OCI-LY3 (cell line): ENCODE measurements around the gene PSAPL1.

Experiments used
- H2AFZ ChIP-seq: fragments of 200-600, 300-600 bp; shearing (Covaris generic); 2 replicates; pipeline ENCODE4 v1.6.0; 2014; ENCODE audit warnings: antibody characterized with exemption, low read depth, low read length
- H3K27ac ChIP-seq: fragments of 200-600, 300-600 bp; sonication (generic); 2 replicates; pipeline ENCODE4 v1.5.1; 2014; ENCODE audit warnings: mild to moderate bottlenecking, low read length, moderate library complexity, mixed read lengths
- H3K27me3 ChIP-seq: fragments of 200-600, 300-600 bp; sonication (generic); 2 replicates; pipeline ENCODE4 v1.6.1; 2014; ENCODE audit warnings: low read depth, low read length, mixed read lengths
- H3K36me3 ChIP-seq: fragments of 200-600, 300-600 bp; sonication (generic); replicated peaks from 2 replicates; pipeline ENCODE3; 2014; ENCODE audit warnings: low read depth, low read length, mixed read lengths
- H3K4me1 ChIP-seq: fragments of 300-600, 200-600 bp; sonication (generic); 2 replicates; pipeline ENCODE4 v1.6.1; 2014; ENCODE audit warnings: low read length, mixed read lengths
- H3K4me2 ChIP-seq: fragments of 200-600, 300-600 bp; sonication (generic); 2 replicates; pipeline ENCODE4 v1.6.1; 2014; ENCODE audit warnings: low read length, mixed read lengths
- H3K4me3 ChIP-seq: fragments of 300-600, 200-600 bp; sonication (generic); 2 replicates; pipeline ENCODE4 v1.5.1; 2014; ENCODE audit warnings: antibody characterized with exemption, mild to moderate bottlenecking, low read length, moderate library complexity
- H3K79me2 ChIP-seq: fragments of 300-600, 200-600 bp; shearing (Covaris generic); 2 replicates; pipeline ENCODE4 v1.6.1; 2014; ENCODE audit warnings: mild to moderate bottlenecking, low read length, mixed read lengths
- H3K9ac ChIP-seq: fragments of 300-600, 200-600 bp; shearing (Covaris generic); 2 replicates; pipeline ENCODE4 v1.6.0; 2014; ENCODE audit warnings: mild to moderate bottlenecking, low read length, moderate library complexity
- H3K9me3 ChIP-seq: fragments of 200-600, 300-600 bp; shearing (Covaris generic); 2 replicates; pipeline ENCODE4 v1.6.1; 2014; ENCODE audit warnings: low read length, mixed read lengths; ENCODE audit not compliant: insufficient read depth
- H4K20me1 ChIP-seq: fragments of 200-600, 300-600 bp; sonication (generic); 2 replicates; pipeline ENCODE4 v1.6.1; 2016; ENCODE audit warnings: low read length, mixed read lengths; ENCODE audit not compliant: insufficient read depth
- CTCF ChIP-seq: fragments of 200-600, 300-600 bp; sonication (generic); IDR thresholded peaks from 2 replicates; pipeline ENCODE4 v1.5.1; 2014; ENCODE audit warnings: antibody characterized with exemption, low read length, low read depth
- EZH2phosphoT487 ChIP-seq: fragments of 200-600 bp; shearing (Covaris generic); IDR thresholded peaks from 2 replicates; pipeline ENCODE4 v1.6.1; 2018; ENCODE audit warnings: antibody characterized with exemption, mixed run types, low read depth

Gene PSAPL1

DNA sequence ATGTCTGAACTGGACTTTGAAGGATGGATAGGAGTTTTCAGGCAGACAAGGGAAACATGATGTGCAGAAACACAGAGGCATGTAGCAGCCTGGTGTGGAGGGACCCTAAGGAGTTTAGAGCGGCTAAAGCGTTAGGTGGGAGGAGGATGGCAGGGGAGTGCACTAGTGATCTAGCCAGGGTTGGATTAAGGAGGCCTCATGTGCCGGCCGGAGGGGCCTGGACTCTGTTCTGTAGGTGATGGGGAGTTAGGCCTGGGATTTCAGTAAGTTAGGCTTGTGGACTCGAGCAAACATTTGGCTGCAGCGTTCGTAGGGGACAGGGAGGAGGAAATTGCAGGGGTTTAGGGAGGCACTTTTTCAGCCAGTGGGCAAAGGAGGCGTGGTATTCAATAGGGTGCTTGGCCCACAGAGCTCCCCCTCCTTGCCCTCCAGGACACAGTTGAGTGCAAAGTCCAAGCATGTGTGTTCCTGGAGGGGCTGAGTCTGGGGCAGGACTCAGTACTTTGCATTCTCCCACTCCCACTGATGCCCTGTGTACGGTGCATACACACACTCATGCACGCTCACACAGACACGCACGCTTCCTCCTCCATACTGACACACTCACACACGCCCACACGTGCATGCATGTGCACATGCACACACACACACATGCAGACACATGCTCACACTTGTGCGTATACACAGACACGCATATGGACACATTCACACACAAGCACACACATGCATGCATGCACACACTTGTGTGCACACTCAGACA lies 18.6 kb downstream of the PSAPL1 start:
- H3K4me2 ChIP-seq, result no peak overlapping the region
- no peaks in the 10 kb centered on the region for H3K9me3 ChIP-seq
- no peaks in the 10 kb centered on the region for H4K20me1 ChIP-seq
- H3K36me3 ChIP-seq, result no peaks in the 10 kb centered on the region
- no peak overlapping the region for H3K4me3 ChIP-seq
- no peak overlapping the region for H3K9ac ChIP-seq
- peaks cover 9% of the 10 kb centered on the region for H3K4me1 ChIP-seq
- TF ChIP-seq CTCF, result no peak
- TF ChIP-seq EZH2phosphoT487, result no peak
- no peaks in the 10 kb centered on the region for H3K79me2 ChIP-seq
- H2AFZ ChIP-seq, result no peak overlapping the region
- 0 out of 2 replicates have a peak, but pooled peaks cover 3% of the 10 kb centered on the region for H3K27me3 ChIP-seq
- no peak overlapping the region for H3K27ac ChIP-seq

DNA sequence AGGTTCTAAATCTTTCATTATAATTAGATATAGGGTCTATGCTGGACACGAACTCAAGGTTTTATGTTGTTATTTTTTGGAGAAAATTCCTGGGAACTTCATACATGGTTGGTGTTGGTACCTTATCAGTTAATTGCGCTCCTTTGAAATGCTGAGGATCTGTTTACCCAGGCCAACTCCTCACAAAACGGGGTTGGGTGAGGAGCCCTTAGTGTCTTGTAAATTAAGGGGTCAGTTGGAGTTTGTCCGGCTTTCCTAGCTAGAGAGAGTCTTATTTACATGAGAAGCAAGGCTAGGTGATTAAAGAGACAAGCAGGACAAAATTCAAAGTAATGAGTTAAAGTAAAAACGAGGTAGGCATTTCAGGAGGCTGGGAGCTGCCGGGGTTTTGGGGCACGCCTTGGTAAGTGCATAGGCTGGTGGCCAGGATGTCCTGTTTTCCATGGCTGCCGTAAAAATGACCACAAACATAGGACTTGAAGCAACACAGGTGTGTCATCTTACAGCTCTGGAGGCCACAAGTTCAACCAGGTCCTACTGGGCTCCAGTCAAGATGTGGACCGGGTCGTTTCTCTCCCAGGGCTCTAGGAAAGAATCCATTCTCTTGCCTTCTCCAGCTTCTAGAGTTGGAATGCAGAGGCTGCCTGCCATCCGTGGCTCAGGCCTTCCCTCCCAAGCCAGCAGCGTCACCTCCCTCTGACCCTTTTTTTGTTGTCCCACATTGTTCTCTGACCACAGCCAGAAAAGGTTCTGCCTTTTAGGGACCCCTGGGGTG lies 19.8 kb downstream of the PSAPL1 start:
- H3K36me3 ChIP-seq, result no peaks in the 10 kb centered on the region
- no peak overlapping the region for H3K9ac ChIP-seq
- H3K27me3 ChIP-seq, result 0 out of 2 replicates have a peak, but pooled peaks cover 3% of the 10 kb centered on the region
- H3K9me3 ChIP-seq, result no peaks in the 10 kb centered on the region
- H3K4me2 ChIP-seq, result no peak overlapping the region
- TF ChIP-seq CTCF (no peak), EZH2phosphoT487 (no peak)
- H2AFZ ChIP-seq, result no peak overlapping the region
- H3K4me1 ChIP-seq, result peaks cover 9% of the 10 kb centered on the region
- H3K4me3 ChIP-seq, result no peak overlapping the region
- no peaks in the 10 kb centered on the region for H3K79me2 ChIP-seq
- H4K20me1 ChIP-seq, result no peaks in the 10 kb centered on the region
- no peak overlapping the region for H3K27ac ChIP-seq

- H3K9me3 ChIP-seq, result no peaks in the 10 kb centered on the region
- H3K36me3 ChIP-seq, result no peaks in the 10 kb centered on the region
- H3K27ac ChIP-seq, result no peak overlapping the region
- H3K4me2 ChIP-seq, result peak overlapping the region; percentile 42
- no peak overlapping the region for H3K4me3 ChIP-seq
- no peaks in the 10 kb centered on the region for H4K20me1 ChIP-seq
- no peak overlapping the region for H2AFZ ChIP-seq
- no peak for TF ChIP-seq CTCF
- no peak for TF ChIP-seq EZH2phosphoT487
- H3K79me2 ChIP-seq, result no peaks in the 10 kb centered on the region
- H3K4me1 ChIP-seq, result peaks cover 9% of the 10 kb centered on the region
- no peak overlapping the region for H3K9ac ChIP-seq
- 0 out of 2 replicates have a peak, but pooled peaks cover 3% of the 10 kb centered on the region for H3K27me3 ChIP-seq
These were observed 20.7 kb downstream of the PSAPL1 start for GRCh38 chr4:7414046-7414445.

GRCh38 chr4:7412554-7412912 lies 22.2 kb downstream of the PSAPL1 start:
- Histone ChIP-seq H3K4me2 (no peak overlapping the region), H3K79me2 (no peaks in the 10 kb centered on the region), H3K4me1 (peaks cover 9% of the 10 kb centered on the region), H3K9ac (no peak overlapping the region), H3K27me3 (0 out of 2 replicates have a peak, but pooled peaks cover 3% of the 10 kb centered on the region), H3K27ac (no peak overlapping the region), H2AFZ (no peak overlapping the region), H3K36me3 (no peaks in the 10 kb centered on the region), H3K9me3 (no peaks in the 10 kb centered on the region), H3K4me3 (no peak overlapping the region), H4K20me1 (no peaks in the 10 kb centered on the region)
- no peak for TF ChIP-seq CTCF
- no peak for TF ChIP-seq EZH2phosphoT487
